RCC 7860 (cell line): ENCODE results near the gene TM4SF1.
"Not testable (repeated sequence)": the region's sequence is repeated elsewhere in the genome, so short reads cannot be mapped to it uniquely, and the experiment has no call there.

Experiments used
- DNase-seq: peaks from one replicate; pipeline ENCODE4 v3.0.0-alpha.2; 2015; ENCODE audit warnings: low spot score
- FAIRE-seq: peaks from 2 replicates; lab custom pipeline; 2012; peaks lifted over from hg19 to GRCh38; lab: Jason Lieb, UNC

TM4SF1 gene

GRCh38 chr3:149353581-149354184 is 23.8 kb downstream of the TM4SF1 start:
- DNase-seq = no peak

GRCh38 chr3:149352556-149352955 is 24.9 kb downstream of the TM4SF1 start:
- FAIRE-seq = no peak
- peak; percentile 43 for DNase-seq

More at GRCh38 chr3:149353581-149354184, 23.8 kb downstream of the TM4SF1 start:
- FAIRE-seq = no peak

GRCh38 chr3:149343951-149344350 is 33.5 kb downstream of the TM4SF1 start:
- no peak for FAIRE-seq
- DNase-seq = no peak

- DNase-seq = peak; percentile 62
- peak; percentile 83 for FAIRE-seq
Observed at GRCh38 chr3:149342413-149343380, 34.8 kb downstream of the TM4SF1 start.

- peak; percentile 85 for FAIRE-seq
Observed at GRCh38 chr3:149340310-149340933, 37.0 kb downstream of the TM4SF1 start.

GRCh38 chr3:149339931-149340309 is 37.5 kb downstream of the TM4SF1 start:
- FAIRE-seq (peak; percentile 99), DNase-seq (peak; percentile 99)

More at GRCh38 chr3:149340310-149340933, 37.0 kb downstream of the TM4SF1 start:
- peak; percentile 67 for DNase-seq

GRCh38 chr3:149337486-149337885 is 40.0 kb downstream of the TM4SF1 start:
- FAIRE-seq, DNase-seq: not testable (repeated sequence)

GRCh38 chr3:149336925-149337324 is 40.5 kb downstream of the TM4SF1 start:
- DNase-seq (no peak), FAIRE-seq (no peak)

GRCh38 chr3:149333176-149333859 is 44.1 kb downstream of the TM4SF1 start, which contains the start of gene TM4SF18:
TSS of gene TM4SF18 (minus strand) at chr3:149333636. CDS start at chr3:149333382, 254 bp downstream.
- FAIRE-seq (peak; percentile 65), DNase-seq (no peak)

GRCh38 chr3:149332771-149333170 is 44.7 kb downstream of the TM4SF1 start:
- FAIRE-seq (no peak), DNase-seq (no peak)

GRCh38 chr3:149332227-149332765 is 45.2 kb downstream of the TM4SF1 start:
- DNase-seq (no peak), FAIRE-seq (no peak)

- FAIRE-seq = no peak
Observed at GRCh38 chr3:149331396-149331795, 46.1 kb downstream of the TM4SF1 start.

GRCh38 chr3:149330609-149331331 is 46.7 kb downstream of the TM4SF1 start:
- DNase-seq (peak; percentile 98), FAIRE-seq (peak; percentile 100)

More at GRCh38 chr3:149331396-149331795, 46.1 kb downstream of the TM4SF1 start:
- DNase-seq = peak; percentile 37

- DNase-seq = no peak
- FAIRE-seq = no peak
Observed at GRCh38 chr3:149327156-149327555, 50.3 kb downstream of the TM4SF1 start.

- DNase-seq = no peak
- FAIRE-seq = no peak
Observed at GRCh38 chr3:149325581-149325980, 51.9 kb downstream of the TM4SF1 start.

- no peak for FAIRE-seq
- no peak for DNase-seq
Observed at GRCh38 chr3:149324332-149324731, 53.1 kb downstream of the TM4SF1 start.

- DNase-seq = no peak
- no peak for FAIRE-seq
Observed at GRCh38 chr3:149321640-149322039, 55.8 kb downstream of the TM4SF1 start.

- FAIRE-seq = no peak
Observed at GRCh38 chr3:149321136-149321535, 56.3 kb downstream of the TM4SF1 start.

GRCh38 chr3:149319750-149320149 is 57.7 kb downstream of the TM4SF1 start:
- FAIRE-seq (peak; percentile 91), DNase-seq (peak; percentile 58)

More at GRCh38 chr3:149321136-149321535, 56.3 kb downstream of the TM4SF1 start:
- no peak for DNase-seq
